AG10803 (cell line): ENCODE results near the gene TAF7L.
A peak's percentile ranks its signal among the peaks of the same experiment; 100 is the strongest.

ENCODE experiments used
- DNase-seq: peaks from one replicate; pipeline ENCODE4 v3.0.0; 2010; ENCODE audit warnings: low read depth
- H3K4me3 ChIP-seq: 2 replicates; pipeline ENCODE4 v1.5.1; 2011; ENCODE audit warnings: mild to moderate bottlenecking, low read length, control low read depth
- TF ChIP-seq, protein P1 (sequence below): conservative IDR thresholded peaks from 2 replicates; pipeline ENCODE4 v1.5.1; 2011; ENCODE audit warnings: mild to moderate bottlenecking, low read length, control low read depth, inconsistent platforms

TAF7L gene

DNA sequence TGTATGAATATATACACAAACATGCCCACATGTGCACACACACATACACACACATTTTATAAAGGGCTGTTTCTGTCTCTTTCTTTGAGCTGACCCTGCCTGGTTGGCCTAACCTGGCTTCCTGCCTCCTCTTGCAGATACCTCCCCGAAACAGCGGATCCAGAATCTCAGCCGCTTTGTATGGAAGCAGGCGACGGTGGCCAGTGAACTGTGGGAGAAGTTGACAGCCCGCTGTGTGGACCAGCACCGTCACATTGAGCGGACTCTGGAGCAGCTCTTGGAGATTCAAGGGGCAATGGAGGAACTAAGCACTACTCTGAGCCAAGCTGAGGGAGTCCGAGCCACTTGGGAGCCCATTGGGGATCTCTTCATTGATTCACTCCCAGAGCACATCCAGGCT lies 49.6 kb downstream of the TAF7L start:
- TF ChIP-seq, protein P1, sequence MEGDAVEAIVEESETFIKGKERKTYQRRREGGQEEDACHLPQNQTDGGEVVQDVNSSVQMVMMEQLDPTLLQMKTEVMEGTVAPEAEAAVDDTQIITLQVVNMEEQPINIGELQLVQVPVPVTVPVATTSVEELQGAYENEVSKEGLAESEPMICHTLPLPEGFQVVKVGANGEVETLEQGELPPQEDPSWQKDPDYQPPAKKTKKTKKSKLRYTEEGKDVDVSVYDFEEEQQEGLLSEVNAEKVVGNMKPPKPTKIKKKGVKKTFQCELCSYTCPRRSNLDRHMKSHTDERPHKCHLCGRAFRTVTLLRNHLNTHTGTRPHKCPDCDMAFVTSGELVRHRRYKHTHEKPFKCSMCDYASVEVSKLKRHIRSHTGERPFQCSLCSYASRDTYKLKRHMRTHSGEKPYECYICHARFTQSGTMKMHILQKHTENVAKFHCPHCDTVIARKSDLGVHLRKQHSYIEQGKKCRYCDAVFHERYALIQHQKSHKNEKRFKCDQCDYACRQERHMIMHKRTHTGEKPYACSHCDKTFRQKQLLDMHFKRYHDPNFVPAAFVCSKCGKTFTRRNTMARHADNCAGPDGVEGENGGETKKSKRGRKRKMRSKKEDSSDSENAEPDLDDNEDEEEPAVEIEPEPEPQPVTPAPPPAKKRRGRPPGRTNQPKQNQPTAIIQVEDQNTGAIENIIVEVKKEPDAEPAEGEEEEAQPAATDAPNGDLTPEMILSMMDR: no peak
- no peak for DNase-seq
- H3K4me3 ChIP-seq: no peak overlapping the region

DNA sequence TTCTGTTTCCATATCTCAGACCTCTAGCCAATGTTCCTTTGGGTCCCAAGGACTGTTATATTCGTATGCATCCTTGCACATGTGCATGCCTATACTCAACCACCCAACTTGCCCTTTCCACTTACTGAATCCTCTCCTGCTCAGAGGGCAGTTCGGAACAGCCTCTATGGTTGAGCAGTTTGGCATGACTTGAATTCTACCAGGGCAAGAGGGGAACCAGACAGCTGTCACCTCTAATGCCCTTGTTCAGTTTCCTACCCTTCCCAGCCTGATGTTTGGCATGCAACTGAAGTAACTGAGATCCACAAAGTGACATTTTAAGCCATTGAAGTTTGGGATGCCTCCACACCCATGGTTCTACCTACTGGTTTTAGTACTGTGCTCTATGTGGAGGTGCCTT lies 54.1 kb downstream of the TAF7L start:
- no peak overlapping the region for H3K4me3 ChIP-seq
- no peak for DNase-seq
- TF ChIP-seq, protein P1: no peak

DNA sequence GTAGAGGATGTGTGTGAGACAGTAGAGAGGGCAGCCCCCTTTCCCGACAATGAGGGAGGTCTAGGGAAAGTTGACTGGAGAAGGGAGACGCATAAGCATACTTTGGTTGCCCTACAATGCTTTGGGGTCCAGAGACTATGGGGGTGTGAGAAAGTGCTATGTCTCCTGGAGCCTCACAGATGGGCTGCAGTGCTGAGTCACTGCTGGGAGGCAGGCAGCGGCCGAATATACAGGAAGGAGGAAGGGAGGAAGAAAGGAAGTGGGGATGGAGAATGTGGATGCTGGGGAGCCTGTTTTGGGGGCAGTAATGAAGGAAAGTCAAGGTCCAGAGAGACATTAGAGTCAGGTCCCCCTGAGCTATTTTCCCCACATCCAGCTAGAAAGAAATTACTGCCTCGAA lies 58.8 kb downstream of the TAF7L start:
- no peak overlapping the region for H3K4me3 ChIP-seq
- TF ChIP-seq, protein P1: no peak
- no peak for DNase-seq

DNA sequence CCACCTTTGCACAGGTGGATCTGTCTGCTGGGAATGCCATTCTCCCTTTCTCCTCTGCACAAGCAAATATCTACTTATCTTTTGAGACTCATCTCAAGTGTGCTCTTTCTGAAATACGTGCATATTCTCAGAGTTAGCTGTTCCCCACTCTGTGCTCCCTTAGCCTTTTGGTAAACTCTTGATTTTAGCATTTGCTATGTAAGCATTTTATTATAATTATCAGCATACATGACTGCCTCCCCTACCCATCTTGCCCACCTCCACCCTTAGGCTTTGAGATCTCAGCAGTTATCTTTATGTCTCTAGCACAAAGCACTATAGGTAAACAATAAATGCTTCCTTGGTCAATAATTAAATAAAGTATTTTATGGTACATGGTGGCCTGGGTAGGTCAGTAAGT lies 60.1 kb downstream of the TAF7L start:
- H3K4me3 ChIP-seq: no peak overlapping the region
- TF ChIP-seq, protein P1: no peak
- DNase-seq: no peak

DNA sequence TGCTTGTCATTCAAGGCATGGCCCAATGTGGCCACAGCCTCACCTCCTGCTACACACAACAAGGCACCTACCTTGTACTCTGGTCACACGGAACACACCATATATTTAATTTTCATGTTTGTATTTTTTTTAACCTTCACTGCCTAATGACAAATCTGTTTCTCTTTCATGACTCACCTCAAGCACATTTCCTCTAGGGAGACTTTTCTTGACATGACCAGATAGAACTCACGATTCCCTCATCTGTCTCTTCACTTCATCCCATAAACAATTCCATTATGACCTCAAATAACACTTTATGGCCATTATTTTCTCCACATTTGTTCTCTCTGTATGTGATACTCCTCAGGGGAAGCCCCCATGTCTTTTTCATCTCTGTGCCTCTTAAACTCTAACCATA lies 60.5 kb downstream of the TAF7L start:
- TF ChIP-seq, protein P1: no peak
- no peak overlapping the region for H3K4me3 ChIP-seq
- peak; percentile 25 for DNase-seq

DNA sequence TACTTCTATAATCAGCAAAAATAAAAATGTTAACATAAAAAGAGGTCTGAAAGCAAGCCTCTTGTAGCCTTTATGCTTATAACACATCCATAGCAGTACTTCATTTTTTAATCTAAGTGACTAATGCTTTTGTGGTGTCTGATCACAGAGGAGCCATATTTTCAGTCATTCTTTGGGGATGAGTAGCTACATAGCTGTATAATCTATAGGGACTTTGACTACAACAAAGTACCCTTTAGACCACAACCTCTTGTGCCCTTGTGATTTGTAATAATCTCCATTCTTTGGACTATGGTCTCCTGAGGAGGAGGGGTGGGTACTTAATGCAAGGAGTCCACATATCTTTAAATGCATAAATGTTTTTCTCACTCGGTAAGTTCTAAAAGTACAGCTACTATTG lies 62.0 kb downstream of the TAF7L start:
- TF ChIP-seq, protein P1: no peak
- peak; percentile 59 for DNase-seq
- H3K4me3 ChIP-seq: no peak overlapping the region

DNA sequence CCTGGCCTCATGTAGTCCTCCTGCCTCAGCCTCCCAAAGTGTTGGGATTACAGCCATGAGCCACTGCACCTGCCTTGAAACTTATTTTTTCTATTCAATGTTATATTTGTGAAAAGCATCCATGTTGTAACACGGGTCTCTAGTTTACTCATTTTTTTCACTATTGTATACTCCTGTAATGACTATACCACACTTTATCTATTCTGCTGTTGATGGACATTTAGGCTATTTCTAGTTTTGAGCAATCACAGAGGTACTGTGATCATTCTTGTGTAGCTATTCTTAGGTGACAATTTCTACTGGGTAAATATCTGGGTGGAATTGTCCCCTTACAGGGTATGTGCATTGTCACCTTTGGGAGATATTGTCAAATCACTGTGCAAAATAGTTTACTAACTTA lies 67.9 kb downstream of the TAF7L start:
- H3K4me3 ChIP-seq: no peak overlapping the region
- DNase-seq: no peak
- TF ChIP-seq, protein P1: no peak
